Measurements from ENCODE around the gene ARL16. TPM values are rescaled to one million over a fixed set of nuclear protein-coding genes. Genes with fewer than 3 reads are reported as not detected.
A peak's percentile ranks its signal among the peaks of the same experiment; 100 is the strongest.

The ARL16 gene
- total and polyA plus RNA-seq, 4 donors = 7.9 to 24.3 (median 11.3) TPM

GRCh38 chr17:81713556-81714411 lies 30.2 kb upstream of the ARL16 start:
- Histone ChIP-seq H3K9ac (ENCODE audit: low read depth in 1 of 2, low read length in 2 of 2) (peak overlapping the region; percentile 77 to 84), H3K9me3 (ENCODE audit: control insufficient read depth in 4 of 4, low read length in 3 of 4) (no peaks in the 10 kb centered on the region), H3K36me3 (ENCODE audit: control insufficient read depth in 4 of 4, insufficient read depth in 3 of 4, low read depth in 1 of 4, low read length in 3 of 4) (peaks cover 0 to 7% (median 4%) of the 10 kb centered on the region in 4 donors), H3K27me3 (ENCODE audit: control insufficient read depth in 4 of 4, insufficient read depth in 4 of 4, low read length in 3 of 4) (no peaks in the 10 kb centered on the region), H3K4me3 (ENCODE audit: low read depth in 1 of 3, low read length in 3 of 3) (peak overlapping the region; percentile 73 to 85 (median 74)), H3K4me1 (ENCODE audit: control insufficient read depth in 4 of 4, insufficient read depth in 4 of 4, low read length in 3 of 4) (peaks cover 18 to 52% (median 39%) of the 10 kb centered on the region in 4 donors), H3K27ac (ENCODE audit: low read depth in 1 of 2, low read length in 2 of 2) (peak overlapping the region; percentile 72 to 79)
- peak; percentile 62 for DNase-seq (ENCODE audit: low spot score)
- no peak for TF ChIP-seq TAF1 (conservative IDR thresholded peaks at IDR 0.05)
- TF ChIP-seq HNF4A (conservative IDR thresholded peaks at IDR 0.05) = peak; percentile 75 to 82
- peak; percentile 8 for TF ChIP-seq FOXA2 (IDR thresholded peaks at IDR 0.05)
- TF ChIP-seq, protein P1, sequence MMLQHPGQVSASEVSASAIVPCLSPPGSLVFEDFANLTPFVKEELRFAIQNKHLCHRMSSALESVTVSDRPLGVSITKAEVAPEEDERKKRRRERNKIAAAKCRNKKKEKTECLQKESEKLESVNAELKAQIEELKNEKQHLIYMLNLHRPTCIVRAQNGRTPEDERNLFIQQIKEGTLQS (IDR thresholded peaks at IDR 0.05) = no peak
- peak; percentile 92 for TF ChIP-seq YY1 (IDR thresholded peaks at IDR 0.05)
- TF ChIP-seq FOXA1 (IDR thresholded peaks at IDR 0.05) = no peak
- TF ChIP-seq RAD21 (IDR thresholded peaks at IDR 0.05) = peak in 1 of 2 donors; percentile 25
- TF ChIP-seq RXRA (IDR thresholded peaks at IDR 0.05) = peak; percentile 50 to 76
- TF ChIP-seq SP1 (IDR thresholded peaks at IDR 0.05) = peak; percentile 66
- peak in 1 of 2 donors; percentile 36 for TF ChIP-seq GABPA (IDR thresholded peaks at IDR 0.05 in 1 of 2, conservative IDR thresholded peaks at IDR 0.05 in 1 of 2)
- TF ChIP-seq JUND (IDR thresholded peaks at IDR 0.05) = no peak
- TF ChIP-seq, protein P2, sequence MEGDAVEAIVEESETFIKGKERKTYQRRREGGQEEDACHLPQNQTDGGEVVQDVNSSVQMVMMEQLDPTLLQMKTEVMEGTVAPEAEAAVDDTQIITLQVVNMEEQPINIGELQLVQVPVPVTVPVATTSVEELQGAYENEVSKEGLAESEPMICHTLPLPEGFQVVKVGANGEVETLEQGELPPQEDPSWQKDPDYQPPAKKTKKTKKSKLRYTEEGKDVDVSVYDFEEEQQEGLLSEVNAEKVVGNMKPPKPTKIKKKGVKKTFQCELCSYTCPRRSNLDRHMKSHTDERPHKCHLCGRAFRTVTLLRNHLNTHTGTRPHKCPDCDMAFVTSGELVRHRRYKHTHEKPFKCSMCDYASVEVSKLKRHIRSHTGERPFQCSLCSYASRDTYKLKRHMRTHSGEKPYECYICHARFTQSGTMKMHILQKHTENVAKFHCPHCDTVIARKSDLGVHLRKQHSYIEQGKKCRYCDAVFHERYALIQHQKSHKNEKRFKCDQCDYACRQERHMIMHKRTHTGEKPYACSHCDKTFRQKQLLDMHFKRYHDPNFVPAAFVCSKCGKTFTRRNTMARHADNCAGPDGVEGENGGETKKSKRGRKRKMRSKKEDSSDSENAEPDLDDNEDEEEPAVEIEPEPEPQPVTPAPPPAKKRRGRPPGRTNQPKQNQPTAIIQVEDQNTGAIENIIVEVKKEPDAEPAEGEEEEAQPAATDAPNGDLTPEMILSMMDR (IDR thresholded peaks at IDR 0.05; ENCODE audit: low read depth, low read length, missing input control) = no peak
- peak; percentile 88 for TF ChIP-seq MAX (IDR thresholded peaks at IDR 0.05)
- peak; percentile 74 for TF ChIP-seq REST (IDR thresholded peaks at IDR 0.05)
- WGBS = 32% methylated on average over 36 of the region's 36 CpGs

DNA sequence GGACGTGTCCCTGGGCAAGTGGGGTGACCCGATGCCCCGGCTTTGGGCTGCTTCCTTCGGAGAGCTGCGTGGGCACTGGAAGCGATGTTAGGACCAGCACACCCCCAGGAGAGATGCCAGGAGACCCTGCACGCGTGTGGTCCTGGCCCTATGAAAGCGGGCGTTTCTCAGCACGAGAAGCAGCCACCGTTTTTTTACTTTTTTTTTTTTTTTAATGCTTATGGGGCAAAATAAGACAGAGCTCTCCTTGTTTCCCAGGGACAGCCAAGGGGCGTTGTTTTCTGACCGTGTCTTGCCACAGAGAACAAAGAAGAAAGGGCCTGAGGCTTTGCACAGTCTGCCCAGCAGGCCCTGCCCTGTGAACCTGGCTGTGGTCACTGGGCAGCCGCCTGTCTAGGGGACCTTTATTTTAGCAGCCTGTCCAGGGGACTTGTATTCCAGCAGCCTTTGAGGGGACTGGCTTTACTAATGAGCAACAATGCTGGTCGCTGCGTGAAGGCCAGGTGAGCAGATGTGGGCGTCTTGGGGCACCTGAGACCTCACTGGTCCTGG lies 29.5 kb upstream of the ARL16 start:
- DNase-seq (ENCODE audit: low spot score) = no peak
- peak overlapping the region; percentile 77 to 84 for H3K9ac ChIP-seq (ENCODE audit: low read depth in 1 of 2, low read length in 2 of 2)
- peaks cover 0 to 7% (median 4%) of the 10 kb centered on the region in 4 donors for H3K36me3 ChIP-seq (ENCODE audit: control insufficient read depth in 4 of 4, insufficient read depth in 3 of 4, low read depth in 1 of 4, low read length in 3 of 4)
- TF ChIP-seq FOXA2 (IDR thresholded peaks at IDR 0.05) (no peak), ZBTB33 (IDR thresholded peaks at IDR 0.05) (no peak), FOXA1 (IDR thresholded peaks at IDR 0.05) (no peak), YY1 (IDR thresholded peaks at IDR 0.05) (no peak), MAX (IDR thresholded peaks at IDR 0.05) (no peak), GABPA (IDR thresholded peaks at IDR 0.05 in 1 of 2, conservative IDR thresholded peaks at IDR 0.05 in 1 of 2) (no peak), SP1 (IDR thresholded peaks at IDR 0.05) (no peak), TAF1 (conservative IDR thresholded peaks at IDR 0.05) (no peak), RAD21 (IDR thresholded peaks at IDR 0.05) (no peak), HNF4G (IDR thresholded peaks at IDR 0.05) (no peak), NR2F2 (IDR thresholded peaks at IDR 0.05) (no peak)
- TF ChIP-seq, protein P2 (IDR thresholded peaks at IDR 0.05; ENCODE audit: low read depth, low read length, missing input control) = no peak
- TF ChIP-seq, protein P1 (IDR thresholded peaks at IDR 0.05) = no peak

More for the DNA sequence above, 29.5 kb upstream of the ARL16 start:
- no peaks in the 10 kb centered on the region for H3K27me3 ChIP-seq (ENCODE audit: control insufficient read depth in 4 of 4, insufficient read depth in 4 of 4, low read length in 3 of 4)
- H3K27ac ChIP-seq (ENCODE audit: low read depth in 1 of 2, low read length in 2 of 2) = peak overlapping the region; percentile 72 to 79
- 17% methylated on average over 18 of the region's 18 CpGs for WGBS
- peaks cover 18 to 50% (median 38%) of the 10 kb centered on the region in 4 donors for H3K4me1 ChIP-seq (ENCODE audit: control insufficient read depth in 4 of 4, insufficient read depth in 4 of 4, low read length in 3 of 4)
- no peaks in the 10 kb centered on the region for H3K9me3 ChIP-seq (ENCODE audit: control insufficient read depth in 4 of 4, low read length in 3 of 4)
- peak overlapping the region; percentile 73 to 85 (median 74) for H3K4me3 ChIP-seq (ENCODE audit: low read depth in 1 of 3, low read length in 3 of 3)
